Activated naive CD8-positive, alpha-beta T cell (primary cell): Measurements from ENCODE around the gene PRDM16.

Experiments
- H3K27ac Mint-ChIP-seq: one replicate; pipeline ENCODE4 v1.8.0; 2021; ENCODE audit warnings: mixed read lengths
- H3K27me3 Mint-ChIP-seq: one replicate; pipeline ENCODE4 v1.8.0; 2021; ENCODE audit warnings: mixed read lengths
- H3K36me3 Mint-ChIP-seq: one replicate; pipeline ENCODE4 v1.8.0; 2021; ENCODE audit warnings: mixed read lengths
- H3K4me1 Mint-ChIP-seq: one replicate; pipeline ENCODE4 v1.8.0; 2021; ENCODE audit warnings: low read depth, mixed read lengths
- H3K4me3 Mint-ChIP-seq: one replicate; pipeline ENCODE4 v1.8.0; 2021; ENCODE audit warnings: mild to moderate bottlenecking, mixed read lengths
- H3K9me3 Mint-ChIP-seq: one replicate; pipeline ENCODE4 v1.8.0; 2021; ENCODE audit warnings: low read depth, mixed read lengths

Gene PRDM16

DNA sequence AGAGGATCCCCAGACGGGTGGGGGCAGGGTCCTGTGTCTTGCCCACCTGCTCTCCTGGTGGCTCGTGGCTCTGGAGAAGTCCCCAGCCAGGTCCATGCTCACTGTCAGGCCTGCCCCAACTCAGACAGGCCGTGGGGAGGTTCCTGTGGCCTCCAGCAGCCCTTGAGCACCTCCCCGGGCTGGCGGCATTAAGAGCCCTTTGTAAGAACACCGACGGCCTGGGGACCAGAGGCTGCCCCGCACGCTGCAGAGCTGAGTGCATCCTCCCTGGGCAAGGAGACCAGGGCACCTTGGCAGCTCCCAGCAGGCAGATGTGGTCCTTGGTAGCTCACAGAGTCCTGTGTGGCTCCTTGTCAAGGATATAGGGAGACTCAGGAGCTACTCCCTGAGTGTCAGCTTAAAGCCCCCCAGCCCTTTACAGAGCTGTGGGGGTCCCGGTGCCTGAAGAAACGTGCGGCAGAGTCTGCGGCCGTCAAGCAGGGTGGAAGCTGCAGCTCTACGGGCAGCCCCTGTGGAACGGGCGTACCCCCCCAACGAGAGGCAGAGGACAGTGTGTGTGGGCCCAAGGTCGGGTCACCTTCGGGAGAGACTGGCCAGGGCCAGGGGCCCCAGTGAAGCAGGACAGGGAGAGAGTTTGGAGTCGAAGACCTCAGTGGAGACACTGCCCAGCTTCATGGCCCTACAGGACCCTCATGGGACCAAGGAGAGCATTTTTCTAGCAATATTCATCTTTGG, 118.6 kb downstream of the PRDM16 start:
- Mint-ChIP-seq H3K9me3 (no peaks in the 10 kb centered on the region), H3K36me3 (no peaks in the 10 kb centered on the region), H3K27me3 (peaks cover 6% of the 10 kb centered on the region), H3K4me3 (no peak overlapping the region), H3K4me1 (no peaks in the 10 kb centered on the region), H3K27ac (no peak overlapping the region)

DNA sequence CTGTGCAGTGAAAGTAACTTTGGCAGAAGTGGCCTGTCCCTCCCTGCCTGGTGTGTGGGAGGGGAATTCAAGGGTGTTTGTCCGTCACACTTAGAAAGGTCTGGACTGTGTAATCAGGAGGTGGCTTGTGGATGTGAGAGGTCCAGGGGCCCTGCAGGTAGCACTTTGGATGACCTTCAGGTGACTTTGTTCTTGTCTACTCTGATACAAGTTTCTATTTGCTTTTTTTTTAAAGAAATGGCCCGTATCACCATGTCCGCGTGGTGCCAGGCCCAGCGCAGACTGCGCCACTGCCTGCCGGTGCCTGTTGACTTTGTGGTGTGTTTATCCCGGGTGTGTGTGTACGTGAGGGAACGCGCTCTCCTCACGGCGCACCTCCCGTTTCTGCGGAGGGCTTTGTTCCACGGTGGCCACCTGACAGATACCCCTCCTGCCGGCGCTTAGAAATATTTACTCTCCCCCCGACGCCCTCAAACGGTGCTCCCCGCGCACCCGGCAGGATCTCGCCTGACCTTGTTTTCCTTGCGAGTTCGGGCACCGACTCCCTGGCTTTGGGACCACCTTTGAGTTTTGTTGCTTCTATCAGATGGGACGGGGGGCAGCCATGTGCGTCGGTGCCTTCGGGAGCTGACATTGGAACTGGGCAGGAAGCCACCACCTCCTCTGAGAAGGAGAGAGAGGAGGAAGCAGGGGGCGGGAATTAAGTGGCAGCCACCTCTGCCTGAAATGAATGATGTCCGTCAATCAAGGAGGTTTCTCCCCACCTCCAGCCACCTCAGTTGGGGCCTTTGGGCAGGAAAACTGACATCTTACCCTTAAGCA, 119.4 kb downstream of the PRDM16 start:
- Mint-ChIP-seq H3K36me3 (no peaks in the 10 kb centered on the region), H3K27ac (no peak overlapping the region), H3K4me3 (no peak overlapping the region), H3K9me3 (no peaks in the 10 kb centered on the region), H3K27me3 (peaks cover 3% of the 10 kb centered on the region), H3K4me1 (no peaks in the 10 kb centered on the region)

DNA sequence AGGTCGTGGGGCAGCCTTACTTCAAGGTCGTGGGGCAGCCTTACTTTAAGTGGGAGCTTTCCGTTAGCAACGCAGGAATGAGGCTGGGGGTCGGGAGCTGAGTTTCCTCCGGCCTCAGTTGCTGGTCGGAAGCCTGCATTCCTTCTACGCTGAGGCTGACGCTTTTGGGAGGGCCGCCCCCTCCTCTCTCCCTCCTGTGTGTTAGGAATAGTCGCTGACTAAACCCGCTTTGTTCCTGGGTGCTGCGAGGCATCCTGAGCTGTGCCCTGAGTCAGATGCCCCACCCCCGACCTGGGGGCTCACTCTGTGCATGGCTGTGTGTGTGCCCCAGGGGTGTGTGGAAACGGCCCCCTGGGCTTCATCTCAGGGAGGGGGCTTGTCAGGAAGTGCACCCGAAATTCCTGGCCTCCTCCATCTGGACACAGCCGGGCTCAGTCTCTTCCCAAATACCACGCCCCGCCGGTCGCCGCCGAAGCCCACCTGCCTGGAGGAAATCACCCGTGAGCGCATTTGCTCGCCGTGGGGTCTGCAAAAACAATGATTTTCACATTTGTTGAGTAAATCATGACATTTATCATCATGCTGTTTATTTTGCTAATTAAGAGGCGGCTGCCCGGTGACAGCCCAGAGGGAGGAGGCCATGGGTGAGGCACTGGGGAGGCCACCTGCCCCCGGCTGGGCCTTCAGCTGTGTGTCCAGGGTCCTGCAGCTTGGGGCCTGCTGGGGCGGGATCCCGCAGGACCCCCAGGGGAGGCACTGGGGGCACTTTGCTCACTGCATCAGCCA, 121.4 kb downstream of the PRDM16 start:
- H3K27ac Mint-ChIP-seq: no peak overlapping the region
- no peaks in the 10 kb centered on the region for H3K27me3 Mint-ChIP-seq
- H3K9me3 Mint-ChIP-seq: no peaks in the 10 kb centered on the region
- no peaks in the 10 kb centered on the region for H3K36me3 Mint-ChIP-seq
- no peaks in the 10 kb centered on the region for H3K4me1 Mint-ChIP-seq
- H3K4me3 Mint-ChIP-seq: no peak overlapping the region

DNA sequence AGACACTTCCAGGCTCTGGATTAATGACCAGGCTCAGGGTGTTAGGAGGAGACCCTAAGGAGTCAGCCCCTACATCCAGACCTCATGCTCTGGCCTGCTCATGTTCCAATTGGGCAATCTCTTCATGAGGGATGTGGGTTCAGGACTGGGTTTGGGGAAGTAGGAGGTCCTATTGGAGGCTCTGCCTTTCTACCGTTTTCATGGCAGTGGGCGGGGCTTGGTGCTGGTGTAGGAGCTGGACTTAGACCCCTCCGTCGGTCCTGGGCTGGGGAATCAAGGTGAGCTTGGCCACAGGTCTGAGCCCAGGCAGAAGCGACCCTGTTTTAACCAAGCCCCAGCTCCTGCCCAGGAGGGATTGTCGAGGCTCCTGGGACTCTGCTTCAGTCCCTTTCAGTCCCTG, 123.4 kb downstream of the PRDM16 start:
- Mint-ChIP-seq H3K27me3 (no peaks in the 10 kb centered on the region), H3K9me3 (no peaks in the 10 kb centered on the region), H3K36me3 (no peaks in the 10 kb centered on the region), H3K4me3 (no peak overlapping the region), H3K4me1 (no peaks in the 10 kb centered on the region), H3K27ac (no peak overlapping the region)

DNA sequence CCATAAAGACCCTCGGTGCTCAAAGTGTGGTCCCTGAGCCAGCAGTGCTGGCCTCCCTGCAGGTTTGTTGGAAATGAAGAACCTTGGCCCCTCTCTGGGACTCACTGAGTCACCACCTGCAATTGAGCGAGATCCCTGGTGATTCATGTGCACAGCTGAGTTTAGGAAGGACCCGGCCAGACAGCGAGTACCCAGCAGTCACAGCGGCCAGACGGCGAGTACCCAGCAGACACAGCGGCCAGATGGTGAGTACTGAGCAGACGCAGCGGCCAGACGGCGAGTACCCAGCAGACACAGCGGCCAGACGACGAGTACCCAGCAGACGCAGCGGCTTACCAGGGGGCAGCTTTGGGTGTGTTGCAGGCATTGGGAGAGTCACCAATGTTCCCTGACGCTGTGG, 123.8 kb downstream of the PRDM16 start:
- H3K27me3 Mint-ChIP-seq: no peaks in the 10 kb centered on the region
- no peak overlapping the region for H3K4me3 Mint-ChIP-seq
- H3K9me3 Mint-ChIP-seq: no peaks in the 10 kb centered on the region
- H3K27ac Mint-ChIP-seq: no peak overlapping the region
- H3K36me3 Mint-ChIP-seq: no peaks in the 10 kb centered on the region
- H3K4me1 Mint-ChIP-seq: no peaks in the 10 kb centered on the region

DNA sequence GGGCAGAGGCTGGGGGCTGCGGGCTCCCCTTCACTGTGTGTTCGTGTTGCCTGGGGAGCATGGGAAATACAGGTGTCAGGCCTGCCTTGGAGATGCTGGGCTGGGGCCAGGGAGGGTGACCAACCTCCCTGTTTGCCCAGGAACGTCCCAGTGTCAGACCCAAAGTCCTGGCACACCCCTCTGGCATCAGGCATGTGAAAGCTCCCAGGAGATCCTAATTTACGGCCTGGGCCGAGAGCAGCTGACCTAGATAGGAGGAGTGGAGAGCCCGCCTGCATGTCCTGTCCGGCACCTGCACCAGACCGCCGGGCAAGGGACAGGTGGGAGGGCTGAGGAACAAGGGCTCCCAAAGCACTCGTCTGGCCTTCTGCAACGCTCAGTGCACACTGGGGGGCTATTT, 124.8 kb downstream of the PRDM16 start:
- no peaks in the 10 kb centered on the region for H3K9me3 Mint-ChIP-seq

DNA sequence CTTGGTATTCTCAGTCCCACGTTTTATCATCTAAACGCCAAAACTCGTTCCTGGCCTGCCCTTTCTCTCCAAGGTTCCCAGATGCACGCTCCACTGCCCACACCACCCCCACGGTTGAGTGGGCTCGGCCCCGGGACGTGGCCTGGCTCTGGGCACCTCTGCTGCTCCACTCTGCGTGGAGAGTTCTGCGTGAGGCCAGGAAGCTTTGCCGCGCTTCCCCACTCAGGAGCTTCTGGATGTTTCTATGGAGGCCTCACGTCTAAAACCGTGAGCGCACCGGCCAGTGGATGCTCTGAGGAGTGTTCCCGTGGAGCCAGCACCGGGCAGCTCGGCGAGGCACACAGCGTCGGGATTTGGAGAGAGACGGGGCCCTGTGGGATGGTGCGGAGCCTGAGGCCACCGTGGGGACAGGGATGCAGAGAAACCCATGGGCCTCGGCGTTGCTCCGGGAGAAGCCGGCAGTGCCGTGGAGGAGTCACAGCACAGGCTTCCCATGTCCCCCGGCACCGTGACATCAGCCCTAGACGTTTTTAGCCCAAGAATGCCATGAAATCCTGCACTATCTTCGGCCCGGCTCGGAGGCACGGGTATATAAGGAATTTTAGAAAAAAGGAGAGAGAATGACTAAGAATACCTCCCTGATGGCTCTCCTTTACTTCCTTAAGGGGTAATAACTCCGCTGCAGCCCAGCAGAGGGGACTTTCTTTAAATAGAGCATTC, 125.9 kb downstream of the PRDM16 start:
- Mint-ChIP-seq H3K9me3 (no peaks in the 10 kb centered on the region), H3K4me3 (no peak overlapping the region)

More for the DNA sequence above, 124.8 kb downstream of the PRDM16 start:
- no peaks in the 10 kb centered on the region for H3K36me3 Mint-ChIP-seq
- no peak overlapping the region for H3K27ac Mint-ChIP-seq
- H3K4me3 Mint-ChIP-seq: no peak overlapping the region
- H3K4me1 Mint-ChIP-seq: no peaks in the 10 kb centered on the region
- no peaks in the 10 kb centered on the region for H3K27me3 Mint-ChIP-seq

DNA sequence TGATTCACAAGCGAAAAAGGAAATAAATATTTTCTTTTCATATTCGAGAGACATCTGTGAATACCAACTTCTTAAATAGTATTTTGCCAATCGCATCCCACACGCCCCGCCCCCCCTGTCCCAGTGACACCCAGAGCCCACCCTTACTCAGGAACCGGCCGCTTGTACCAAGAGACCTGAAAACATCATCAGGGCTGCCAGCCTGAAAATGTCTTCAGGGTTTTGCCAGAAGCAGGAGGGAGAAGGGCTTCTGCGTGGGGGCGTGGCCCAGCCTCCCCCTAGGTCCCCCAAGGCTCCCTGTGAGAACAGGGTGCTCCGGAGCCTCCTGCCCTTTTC, 126.4 kb downstream of the PRDM16 start:
- no peaks in the 10 kb centered on the region for H3K27me3 Mint-ChIP-seq
- no peak overlapping the region for H3K4me3 Mint-ChIP-seq
- H3K27ac Mint-ChIP-seq: no peak overlapping the region
- no peaks in the 10 kb centered on the region for H3K9me3 Mint-ChIP-seq
- H3K4me1 Mint-ChIP-seq: no peaks in the 10 kb centered on the region
- no peaks in the 10 kb centered on the region for H3K36me3 Mint-ChIP-seq

More for the DNA sequence above, 125.9 kb downstream of the PRDM16 start:
- no peaks in the 10 kb centered on the region for H3K4me1 Mint-ChIP-seq
- no peaks in the 10 kb centered on the region for H3K36me3 Mint-ChIP-seq
- no peaks in the 10 kb centered on the region for H3K27me3 Mint-ChIP-seq
- no peak overlapping the region for H3K27ac Mint-ChIP-seq

DNA sequence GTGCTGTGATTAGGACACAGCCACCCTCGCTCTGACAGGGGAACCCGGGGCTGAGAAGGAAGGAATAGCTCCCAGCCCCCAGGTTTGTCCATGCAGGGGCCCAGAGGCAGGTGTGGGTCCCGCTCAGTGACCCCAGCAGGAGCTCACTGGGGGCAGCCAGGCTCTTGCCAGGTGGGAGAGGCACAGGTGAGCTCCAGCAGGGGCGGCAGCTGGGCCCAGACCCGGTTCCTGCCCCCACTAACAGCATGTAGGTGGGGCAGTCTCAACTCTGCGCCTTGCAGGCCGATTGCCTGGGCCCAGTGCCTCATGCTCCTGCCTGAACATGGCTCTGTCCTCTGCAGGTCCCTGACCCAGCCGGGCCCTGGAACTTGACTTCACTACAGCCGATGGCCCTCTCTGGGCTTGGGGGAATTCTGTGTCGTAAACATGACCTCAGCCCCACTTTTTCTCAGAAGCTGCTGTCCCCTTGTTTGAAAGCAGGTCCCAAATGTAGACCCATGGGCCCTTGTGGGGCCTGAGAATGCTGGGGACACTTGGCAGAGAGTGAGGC, 127.0 kb downstream of the PRDM16 start:
- H3K36me3 Mint-ChIP-seq: no peaks in the 10 kb centered on the region
- no peak overlapping the region for H3K27ac Mint-ChIP-seq
- H3K4me1 Mint-ChIP-seq: no peaks in the 10 kb centered on the region
- no peak overlapping the region for H3K4me3 Mint-ChIP-seq
- H3K27me3 Mint-ChIP-seq: no peaks in the 10 kb centered on the region
- H3K9me3 Mint-ChIP-seq: no peaks in the 10 kb centered on the region

DNA sequence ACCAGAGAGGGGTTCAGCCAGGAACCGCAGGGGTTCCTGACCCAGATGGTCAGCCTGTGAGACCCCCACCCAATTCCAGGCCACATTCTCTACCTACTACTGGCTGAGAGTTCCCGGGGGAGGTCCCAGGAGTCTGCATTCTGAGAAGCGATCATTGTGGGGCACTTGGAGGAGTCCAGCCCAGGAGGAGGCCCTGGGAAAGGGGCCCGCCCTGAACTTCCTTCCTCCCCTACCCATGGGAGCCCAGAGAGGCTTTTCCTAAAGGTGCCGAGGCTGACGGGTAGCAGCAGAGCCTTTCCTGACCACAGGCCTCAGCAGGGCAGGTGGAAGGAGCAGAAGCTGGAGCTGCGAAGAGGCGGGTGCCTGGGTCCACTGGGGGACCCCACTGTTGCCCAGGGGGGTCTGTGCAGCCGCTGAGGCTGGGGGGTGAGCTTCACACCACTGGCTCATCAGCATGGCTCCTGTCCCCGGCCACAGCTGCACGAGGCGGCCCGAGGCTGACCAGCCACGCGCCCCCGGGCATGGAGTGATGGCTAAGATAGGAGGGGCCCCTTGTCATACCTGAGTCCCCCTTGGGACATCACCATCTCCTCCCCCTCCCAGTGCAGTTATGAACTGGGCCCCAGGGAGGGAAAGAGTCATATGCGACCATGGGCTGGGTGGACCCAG, 127.7 kb downstream of the PRDM16 start:
- Mint-ChIP-seq H3K9me3 (no peaks in the 10 kb centered on the region), H3K27me3 (no peaks in the 10 kb centered on the region), H3K36me3 (no peaks in the 10 kb centered on the region), H3K27ac (no peak overlapping the region), H3K4me3 (no peak overlapping the region), H3K4me1 (no peaks in the 10 kb centered on the region)

DNA sequence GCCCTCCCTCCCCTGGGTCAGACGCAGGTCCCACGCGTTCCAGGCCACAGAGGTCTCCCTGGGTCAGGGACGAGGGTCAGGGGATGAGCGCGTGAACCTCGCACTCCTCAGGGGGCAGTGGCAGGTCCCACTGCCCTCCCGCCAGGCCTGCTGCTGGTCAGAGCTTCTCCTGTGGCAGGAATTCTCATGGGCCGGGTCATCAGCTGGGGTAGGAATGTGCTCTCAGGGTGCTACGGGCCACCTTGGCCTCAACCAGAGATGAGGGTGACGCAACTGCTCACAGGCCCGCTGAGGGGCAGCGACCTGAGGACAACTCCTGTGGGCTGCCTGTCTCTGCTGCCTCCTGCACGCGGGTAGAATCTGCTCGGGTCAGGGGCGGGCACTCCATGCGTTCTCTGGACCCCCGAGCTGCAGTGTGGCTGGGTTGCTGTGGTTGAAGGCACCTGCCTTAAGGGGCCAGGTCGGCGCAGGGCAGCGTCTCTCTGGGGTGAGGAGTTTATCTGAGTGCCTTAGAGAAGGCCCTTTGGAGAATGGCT, 128.8 kb downstream of the PRDM16 start:
- Mint-ChIP-seq H3K9me3 (no peaks in the 10 kb centered on the region), H3K36me3 (no peaks in the 10 kb centered on the region), H3K4me3 (no peak overlapping the region), H3K4me1 (no peaks in the 10 kb centered on the region), H3K27me3 (no peaks in the 10 kb centered on the region), H3K27ac (no peak overlapping the region)

DNA sequence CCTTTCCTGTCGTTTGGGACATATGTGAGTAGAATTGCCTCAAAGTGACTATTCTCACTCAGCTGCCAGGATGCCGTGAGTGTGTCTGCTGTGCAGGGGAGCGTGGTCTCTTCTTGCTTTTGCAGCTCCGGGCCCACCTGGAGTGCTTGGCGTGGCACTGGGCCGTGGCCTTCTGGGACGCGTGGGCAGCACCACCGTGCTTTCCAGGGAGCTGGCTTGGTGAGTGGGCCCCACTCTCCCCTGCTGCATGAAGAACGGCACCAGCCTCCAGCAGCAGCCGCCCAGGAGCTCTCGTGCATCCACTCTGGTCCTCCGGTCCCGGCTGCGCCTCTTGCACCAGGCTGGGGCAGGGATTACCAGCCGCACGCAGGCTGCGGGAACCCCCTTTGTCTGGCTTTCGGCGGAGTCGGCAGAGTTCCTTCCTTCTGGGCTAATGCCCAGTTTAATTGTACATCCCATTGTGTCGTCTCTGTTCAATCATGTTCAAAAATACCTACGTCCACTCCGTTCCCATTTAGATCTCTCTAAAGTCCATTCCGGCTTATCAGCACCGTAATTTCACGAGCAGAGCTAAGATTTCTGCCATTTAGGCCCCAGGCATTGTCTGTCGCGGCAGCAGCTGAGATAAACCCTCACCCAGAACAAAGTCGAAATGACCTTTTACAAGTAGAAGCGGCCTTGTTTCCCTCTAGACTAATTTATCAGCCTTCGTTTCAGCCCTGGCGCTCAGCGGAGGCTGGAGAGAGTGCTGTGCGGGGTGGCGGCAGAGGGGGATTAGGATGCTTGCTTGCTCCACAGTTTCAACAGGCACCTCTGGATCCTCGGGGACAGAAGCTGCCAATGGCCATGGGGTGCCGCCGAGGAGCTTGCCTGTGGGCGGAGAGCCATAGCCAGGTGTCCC, 129.6 kb downstream of the PRDM16 start:
- Mint-ChIP-seq H3K27ac (no peak overlapping the region), H3K4me3 (no peak overlapping the region)

DNA sequence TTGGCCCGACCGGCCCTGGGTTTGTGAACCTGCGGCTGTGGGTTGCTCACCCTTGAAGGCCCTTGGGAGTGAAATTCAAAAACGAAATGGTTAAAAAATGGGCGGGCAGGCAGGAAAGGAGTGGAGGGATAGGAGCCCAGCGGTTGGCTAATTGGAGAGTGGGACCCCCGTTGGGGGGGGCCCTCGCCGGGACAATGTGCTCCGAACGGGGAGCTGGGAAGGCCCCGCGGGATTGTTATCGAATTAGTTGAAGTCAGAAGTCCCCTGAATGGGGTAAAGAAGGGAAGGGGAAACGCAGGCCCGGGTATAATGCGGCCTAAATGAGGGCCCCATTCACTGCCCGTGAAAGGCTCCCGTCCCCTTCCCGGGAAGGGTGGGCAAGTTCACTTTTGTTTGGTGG, 135.7 kb downstream of the PRDM16 start:
- Mint-ChIP-seq H3K27ac (peak overlapping the region; percentile 64), H3K27me3 (no peaks in the 10 kb centered on the region), H3K9me3 (no peaks in the 10 kb centered on the region), H3K36me3 (no peaks in the 10 kb centered on the region), H3K4me1 (no peaks in the 10 kb centered on the region), H3K4me3 (no peak overlapping the region)

More for the DNA sequence above, 129.6 kb downstream of the PRDM16 start:
- Mint-ChIP-seq H3K9me3 (no peaks in the 10 kb centered on the region), H3K4me1 (no peaks in the 10 kb centered on the region), H3K36me3 (no peaks in the 10 kb centered on the region), H3K27me3 (no peaks in the 10 kb centered on the region)
